Neural crest cell (in vitro differentiated cells): Measurements from ENCODE around the gene IQCC. TPM values are rescaled to one million over a fixed set of nuclear protein-coding genes. Genes with fewer than 3 reads are reported as not detected.

Experiments
- DNase-seq: peaks from one replicate; pipeline ENCODE4 v3.0.0; 2021; ENCODE audit warnings: low read depth, mixed read lengths, low spot score
- H3K27ac Mint-ChIP-seq: one replicate; pipeline ENCODE4 v1.8.0; 2021; ENCODE audit warnings: mild to moderate bottlenecking, mixed read lengths; ENCODE audit not compliant: unreplicated experiment
- H3K27me3 Mint-ChIP-seq: 2 replicates; pipeline ENCODE4 v1.8.0; 2021; ENCODE audit warnings: low read depth, mild to moderate bottlenecking, mixed read lengths
- H3K36me3 Mint-ChIP-seq: 2 replicates; pipeline ENCODE4 v1.8.0; 2021; ENCODE audit warnings: low read depth, mild to moderate bottlenecking, mixed read lengths
- H3K4me1 Mint-ChIP-seq: 2 replicates; pipeline ENCODE4 v1.8.0; 2021; ENCODE audit warnings: mixed read lengths
- H3K4me3 Mint-ChIP-seq: one replicate; pipeline ENCODE4 v1.8.0; 2021; ENCODE audit warnings: mild to moderate bottlenecking, mixed read lengths
- H3K9me3 Mint-ChIP-seq: 2 replicates; pipeline ENCODE4 v1.8.0; 2021; ENCODE audit warnings: mixed read lengths
- total RNA-seq: library from RNA; stranded (reverse); gene quantifications from 2 replicates; pipeline ENCODE4 v1.2.1, GENCODE V29; 2021
- TF ChIP-seq, protein P1 (sequence below): fragments of 200-600 bp; sonication (generic); conservative IDR thresholded peaks from 2 replicates; pipeline ENCODE4 v1.5.0; 2021; ENCODE audit warnings: antibody characterized with exemption, mild to moderate bottlenecking

Gene IQCC
- total RNA-seq, 1 donor from 2014 or later: 7.8 TPM

DNA sequence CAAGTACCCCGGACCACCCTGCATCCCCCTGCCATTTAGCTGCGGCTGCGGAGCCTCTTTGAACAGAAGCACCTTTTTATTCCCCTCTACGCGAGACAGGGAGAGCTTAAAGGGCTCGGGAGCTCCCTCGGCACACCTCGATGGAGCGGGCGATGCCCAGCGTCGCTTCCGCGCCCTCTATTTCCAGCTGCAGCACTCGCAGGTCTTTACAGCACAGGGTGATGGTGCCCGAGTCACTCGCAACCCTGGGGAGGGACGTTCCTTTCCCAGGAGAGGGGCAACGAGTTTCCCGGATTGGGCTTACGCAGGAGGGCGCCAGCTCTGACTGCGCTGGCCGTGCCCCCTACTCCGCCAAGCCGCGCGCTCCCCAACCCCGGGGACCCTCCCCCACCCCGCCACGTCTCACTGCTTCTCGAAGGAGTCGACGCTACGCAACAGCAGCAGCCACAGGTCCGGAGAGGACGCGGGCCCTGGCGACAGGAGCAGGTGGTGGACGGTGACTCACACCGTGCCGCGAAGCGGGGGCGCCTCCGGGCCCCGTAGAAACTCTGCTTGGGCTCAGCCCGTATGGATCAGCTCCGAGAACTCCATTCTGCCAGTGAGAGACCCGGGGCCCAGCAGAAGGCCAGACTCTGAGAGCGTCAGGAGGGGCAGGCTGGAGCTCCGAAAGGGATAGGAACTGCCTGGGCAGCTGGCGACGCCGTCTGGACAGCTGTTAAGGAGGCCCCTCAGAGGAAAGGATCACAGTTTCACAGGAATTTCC lies 35.7 kb downstream of the IQCC start:
- Mint-ChIP-seq H3K27ac (no peak overlapping the region), H3K36me3 (no peaks in the 10 kb centered on the region), H3K4me1 (peaks cover 32% of the 10 kb centered on the region), H3K4me3 (peak overlapping the region; percentile 89), H3K27me3 (no peaks in the 10 kb centered on the region), H3K9me3 (no peaks in the 10 kb centered on the region)
- peak; percentile 28 for DNase-seq
- TF ChIP-seq, protein P1, sequence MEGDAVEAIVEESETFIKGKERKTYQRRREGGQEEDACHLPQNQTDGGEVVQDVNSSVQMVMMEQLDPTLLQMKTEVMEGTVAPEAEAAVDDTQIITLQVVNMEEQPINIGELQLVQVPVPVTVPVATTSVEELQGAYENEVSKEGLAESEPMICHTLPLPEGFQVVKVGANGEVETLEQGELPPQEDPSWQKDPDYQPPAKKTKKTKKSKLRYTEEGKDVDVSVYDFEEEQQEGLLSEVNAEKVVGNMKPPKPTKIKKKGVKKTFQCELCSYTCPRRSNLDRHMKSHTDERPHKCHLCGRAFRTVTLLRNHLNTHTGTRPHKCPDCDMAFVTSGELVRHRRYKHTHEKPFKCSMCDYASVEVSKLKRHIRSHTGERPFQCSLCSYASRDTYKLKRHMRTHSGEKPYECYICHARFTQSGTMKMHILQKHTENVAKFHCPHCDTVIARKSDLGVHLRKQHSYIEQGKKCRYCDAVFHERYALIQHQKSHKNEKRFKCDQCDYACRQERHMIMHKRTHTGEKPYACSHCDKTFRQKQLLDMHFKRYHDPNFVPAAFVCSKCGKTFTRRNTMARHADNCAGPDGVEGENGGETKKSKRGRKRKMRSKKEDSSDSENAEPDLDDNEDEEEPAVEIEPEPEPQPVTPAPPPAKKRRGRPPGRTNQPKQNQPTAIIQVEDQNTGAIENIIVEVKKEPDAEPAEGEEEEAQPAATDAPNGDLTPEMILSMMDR: no peak

GRCh38 chr1:32242341-32242851 lies 36.9 kb downstream of the IQCC start:
- Mint-ChIP-seq H3K27ac (no peak overlapping the region), H3K27me3 (no peaks in the 10 kb centered on the region), H3K36me3 (no peaks in the 10 kb centered on the region), H3K4me1 (peaks cover 32% of the 10 kb centered on the region), H3K4me3 (peak overlapping the region; percentile 89), H3K9me3 (no peaks in the 10 kb centered on the region)
- no peak for DNase-seq
- TF ChIP-seq, protein P1: no peak

- Mint-ChIP-seq H3K4me3 (peak within 1 kb of the TSS; percentile 25), H3K9me3 (no peaks in the 10 kb centered on the region), H3K36me3 (no peaks in the 10 kb centered on the region), H3K27me3 (peaks cover 4% of the 10 kb centered on the region), H3K27ac (peak within 1 kb of the TSS; percentile 69), H3K4me1 (peaks cover 29% of the 10 kb centered on the region)
- no peak for DNase-seq
- TF ChIP-seq, protein P1: no peak
Observed at GRCh38 chr1:32246888-32247273, 41.4 kb downstream of the IQCC start, which contains the start of gene FAM167B. Gene FAM167B, plus strand, starts transcription at chr1:32247222. Its CDS starts 200 bp downstream, at chr1:32247422.

DNA sequence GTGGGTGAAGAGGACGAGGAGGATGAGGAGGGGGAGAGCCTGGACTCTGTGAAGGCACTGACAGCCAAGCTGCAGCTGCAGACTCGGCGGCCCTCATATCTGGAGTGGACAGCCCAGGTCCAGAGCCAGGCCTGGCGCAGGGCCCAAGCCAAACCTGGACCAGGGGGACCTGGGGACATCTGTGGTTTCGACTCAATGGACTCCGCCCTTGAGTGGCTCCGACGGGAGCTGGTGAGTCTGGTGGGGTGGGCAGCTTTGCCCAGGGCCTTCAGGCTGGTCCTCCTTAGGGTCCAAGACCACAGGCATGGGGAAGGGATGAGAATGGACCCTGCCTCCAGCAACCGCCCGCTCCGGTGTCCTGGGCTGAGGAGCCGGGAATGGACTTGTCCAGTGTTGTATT lies 42.0 kb downstream of the IQCC start:
- TF ChIP-seq, protein P1: no peak
- no peak for DNase-seq
- Mint-ChIP-seq H3K4me1 (peaks cover 24% of the 10 kb centered on the region), H3K27ac (no peak overlapping the region), H3K9me3 (no peaks in the 10 kb centered on the region), H3K36me3 (no peaks in the 10 kb centered on the region), H3K4me3 (no peak overlapping the region), H3K27me3 (peaks cover 4% of the 10 kb centered on the region)

GRCh38 chr1:32247983-32248889 lies 42.8 kb downstream of the IQCC start:
- Mint-ChIP-seq H3K27me3 (peaks cover 4% of the 10 kb centered on the region), H3K36me3 (no peaks in the 10 kb centered on the region), H3K27ac (no peak overlapping the region), H3K9me3 (no peaks in the 10 kb centered on the region), H3K4me1 (peaks cover 20% of the 10 kb centered on the region), H3K4me3 (peak overlapping the region; percentile 25)
- TF ChIP-seq, protein P1: peak; percentile 89
- peak; percentile 83 for DNase-seq
